Measurements from ENCODE around the gene LPIN3.
"Not testable (repeated sequence)": the region's sequence is repeated elsewhere in the genome, so short reads cannot be mapped to it uniquely, and the experiment has no call there.

The LPIN3 gene, protein sequence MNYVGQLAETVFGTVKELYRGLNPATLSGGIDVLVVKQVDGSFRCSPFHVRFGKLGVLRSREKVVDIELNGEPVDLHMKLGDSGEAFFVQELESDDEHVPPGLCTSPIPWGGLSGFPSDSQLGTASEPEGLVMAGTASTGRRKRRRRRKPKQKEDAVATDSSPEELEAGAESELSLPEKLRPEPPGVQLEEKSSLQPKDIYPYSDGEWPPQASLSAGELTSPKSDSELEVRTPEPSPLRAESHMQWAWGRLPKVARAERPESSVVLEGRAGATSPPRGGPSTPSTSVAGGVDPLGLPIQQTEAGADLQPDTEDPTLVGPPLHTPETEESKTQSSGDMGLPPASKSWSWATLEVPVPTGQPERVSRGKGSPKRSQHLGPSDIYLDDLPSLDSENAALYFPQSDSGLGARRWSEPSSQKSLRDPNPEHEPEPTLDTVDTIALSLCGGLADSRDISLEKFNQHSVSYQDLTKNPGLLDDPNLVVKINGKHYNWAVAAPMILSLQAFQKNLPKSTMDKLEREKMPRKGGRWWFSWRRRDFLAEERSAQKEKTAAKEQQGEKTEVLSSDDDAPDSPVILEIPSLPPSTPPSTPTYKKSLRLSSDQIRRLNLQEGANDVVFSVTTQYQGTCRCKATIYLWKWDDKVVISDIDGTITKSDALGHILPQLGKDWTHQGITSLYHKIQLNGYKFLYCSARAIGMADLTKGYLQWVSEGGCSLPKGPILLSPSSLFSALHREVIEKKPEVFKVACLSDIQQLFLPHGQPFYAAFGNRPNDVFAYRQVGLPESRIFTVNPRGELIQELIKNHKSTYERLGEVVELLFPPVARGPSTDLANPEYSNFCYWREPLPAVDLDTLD

DNA sequence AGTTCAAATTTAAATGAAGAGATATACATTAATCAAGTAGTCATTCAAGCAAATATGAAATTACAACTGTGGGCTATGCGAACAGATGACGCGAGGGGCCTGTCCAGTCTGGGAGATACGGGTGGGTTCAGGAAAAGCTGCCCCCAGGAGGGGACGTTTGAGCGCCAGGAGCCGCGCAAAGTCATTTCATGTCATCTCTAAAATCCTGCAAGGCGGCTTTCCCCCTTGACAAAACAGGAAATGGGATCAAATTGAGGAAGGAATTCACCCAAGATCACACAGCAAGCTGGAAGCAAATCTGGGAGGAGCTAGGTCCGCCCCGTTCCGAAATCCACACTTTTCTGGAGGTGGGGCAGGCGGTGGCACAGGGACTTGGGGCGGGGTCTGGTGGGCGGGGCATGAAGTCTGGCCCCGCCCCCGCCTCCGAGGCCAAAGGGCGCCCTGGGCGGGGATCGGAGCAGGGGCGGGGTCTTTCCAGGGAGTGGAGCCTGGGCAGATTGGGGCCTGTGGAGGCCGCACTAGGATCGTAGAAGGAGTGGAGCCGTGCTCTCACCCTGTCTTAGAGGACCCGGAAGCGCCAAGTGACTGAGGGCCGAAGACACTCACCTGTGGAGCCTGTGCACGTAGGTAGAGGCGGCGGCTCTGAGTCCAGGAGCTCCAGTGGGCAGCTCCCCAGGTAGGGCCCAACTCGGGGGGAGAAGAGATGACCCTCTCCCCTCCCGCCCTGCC, at the start of gene LPIN3:
Gene LPIN3, plus strand, starts transcription at position 495 of the 729 bp plus-strand sequence. CDS start 4,983 bp downstream, outside the sequence.
- peak; percentile 83 for DNase-seq

DNA sequence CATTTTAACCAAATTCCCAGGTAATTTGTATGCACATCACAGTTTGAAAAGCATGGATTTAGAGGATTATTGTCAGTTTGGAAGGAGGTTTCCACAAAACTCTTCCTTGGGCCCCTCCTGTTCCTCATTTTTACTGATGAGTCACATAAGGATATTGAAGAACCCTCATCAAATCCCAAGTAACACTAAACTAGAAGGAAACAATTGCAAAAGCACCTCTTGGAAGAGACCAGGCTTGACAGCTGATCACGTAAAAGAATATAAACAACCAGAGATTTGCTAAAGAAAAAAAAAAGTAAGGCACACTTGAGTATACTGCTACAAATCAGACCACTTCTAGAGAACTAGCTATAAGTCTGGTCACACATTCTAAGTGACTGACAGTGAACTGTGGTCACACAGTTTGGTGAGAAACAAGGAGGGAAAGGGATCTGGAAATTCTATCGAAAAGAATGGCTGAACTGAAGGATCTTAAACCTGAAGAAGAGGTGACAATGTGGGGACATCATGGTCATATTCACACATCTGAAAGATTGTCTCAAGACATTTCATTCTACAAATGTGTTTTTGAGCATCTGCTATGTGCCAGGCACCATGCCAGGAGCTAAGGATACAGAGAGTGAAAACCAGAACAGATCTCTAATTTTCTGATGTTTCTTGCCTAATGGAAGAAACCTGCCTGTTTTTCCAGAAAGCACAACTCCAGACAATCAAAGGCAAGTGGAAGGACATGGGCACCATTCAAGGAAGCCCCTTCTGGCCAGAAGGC, 47.2 kb upstream of the LPIN3 start:
- DNase-seq, result no peak

DNA sequence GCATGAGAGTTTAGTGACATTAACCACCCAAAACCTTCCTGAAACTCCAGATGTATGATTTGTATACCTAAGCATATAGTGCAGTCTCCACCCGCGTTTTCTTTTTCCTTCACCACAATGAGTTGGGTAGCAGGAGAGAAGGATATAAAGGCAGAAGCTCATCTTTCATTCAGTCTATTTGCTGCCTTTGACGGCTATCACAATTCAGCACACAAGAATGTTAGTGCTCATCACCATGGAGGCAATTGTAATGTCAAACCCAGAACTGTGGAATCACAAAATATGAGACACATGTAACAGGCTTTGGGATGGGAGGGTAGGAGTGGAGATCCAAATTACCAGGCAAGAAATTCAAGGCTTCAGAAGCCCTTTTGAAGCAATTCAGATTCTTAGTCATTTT, 40.7 kb upstream of the LPIN3 start:
- DNase-seq, result no peak

DNA sequence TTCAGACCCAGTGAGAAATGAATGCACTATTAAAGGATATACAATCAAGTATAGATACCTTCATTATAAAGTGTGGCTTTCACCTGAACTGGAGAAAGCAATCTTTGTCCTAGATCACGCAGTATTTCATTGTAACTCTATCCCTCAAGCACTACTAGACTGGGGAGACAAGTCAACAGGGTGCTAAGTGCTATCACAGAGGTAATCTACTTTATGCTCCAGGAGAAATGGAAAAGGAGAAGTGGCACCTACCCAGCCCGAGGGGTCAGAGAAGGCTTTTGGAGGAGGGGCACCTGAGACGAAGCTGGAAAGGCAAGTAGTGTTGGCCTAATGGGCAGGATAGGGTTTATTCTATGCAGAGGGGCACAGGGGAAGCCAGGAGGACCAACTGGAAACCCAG, 40.2 kb upstream of the LPIN3 start:
- no peak for DNase-seq

DNA sequence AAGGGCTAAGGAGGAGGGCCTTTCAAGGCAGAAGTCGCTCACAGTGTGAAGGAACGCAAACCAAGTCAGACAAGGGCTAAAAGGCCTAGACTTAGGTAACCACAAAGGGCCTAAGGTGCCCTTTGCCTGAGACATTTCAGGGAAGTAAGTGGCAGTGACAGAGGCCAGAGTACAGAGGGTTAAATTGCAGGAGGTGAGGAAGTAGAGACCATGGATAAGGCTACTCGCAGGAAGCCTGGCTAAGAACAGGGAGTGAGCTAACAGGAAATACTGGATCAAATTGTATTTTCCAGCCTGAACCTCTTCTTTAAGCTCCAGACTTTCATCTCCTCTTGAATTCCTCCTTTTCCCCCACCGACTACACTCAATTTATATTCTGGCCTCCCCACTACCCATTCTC, 39.7 kb upstream of the LPIN3 start:
- DNase-seq, result no peak

DNA sequence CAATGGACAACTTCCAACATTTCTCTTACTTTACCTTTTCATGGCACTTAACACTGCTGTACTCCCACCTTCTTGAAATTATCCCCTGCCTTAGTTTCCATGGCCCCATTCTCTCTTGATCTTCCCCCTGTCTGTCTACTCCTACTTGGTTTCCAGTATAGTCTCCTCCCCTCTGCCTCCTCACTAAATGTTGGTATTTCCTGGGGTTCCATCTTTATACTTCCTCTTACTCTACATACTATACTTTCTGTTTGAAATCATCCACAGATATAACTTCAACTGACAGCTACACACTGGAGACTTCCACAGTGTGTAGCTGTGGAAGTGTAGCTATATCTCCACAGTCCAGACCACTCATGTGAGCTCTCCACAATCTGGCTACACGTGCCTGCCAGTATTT, 36.6 kb upstream of the LPIN3 start:
- DNase-seq, result no peak

DNA sequence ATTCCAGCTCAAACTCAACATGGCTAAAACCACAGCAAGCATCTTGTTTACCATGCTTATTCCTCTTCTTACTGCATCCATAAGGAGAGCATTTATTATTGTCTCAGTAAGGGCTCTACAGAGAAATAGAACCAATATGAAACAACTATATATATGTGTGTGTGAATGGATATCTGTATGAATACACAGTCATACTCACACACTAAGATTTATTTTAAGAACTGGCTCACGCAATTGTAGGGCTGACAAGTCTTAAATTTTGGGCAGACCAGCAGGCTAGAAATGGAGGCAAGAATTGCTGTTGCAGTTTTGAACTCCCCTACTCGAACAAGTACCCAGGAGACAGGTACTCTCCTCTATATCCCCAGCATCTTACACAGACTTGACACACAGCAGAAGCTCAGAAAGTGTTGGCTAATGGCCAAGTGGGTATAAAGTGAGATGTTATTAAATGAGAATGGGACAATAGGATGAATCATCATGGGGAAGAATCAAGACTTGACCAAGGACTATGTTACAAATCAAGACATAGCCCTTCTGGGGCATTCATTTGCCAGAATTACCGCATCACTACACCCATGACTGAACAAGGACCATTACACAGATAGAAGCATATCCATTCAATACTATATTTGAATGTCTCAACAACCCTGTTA, 36.1 kb upstream of the LPIN3 start:
- no peak for DNase-seq

DNA sequence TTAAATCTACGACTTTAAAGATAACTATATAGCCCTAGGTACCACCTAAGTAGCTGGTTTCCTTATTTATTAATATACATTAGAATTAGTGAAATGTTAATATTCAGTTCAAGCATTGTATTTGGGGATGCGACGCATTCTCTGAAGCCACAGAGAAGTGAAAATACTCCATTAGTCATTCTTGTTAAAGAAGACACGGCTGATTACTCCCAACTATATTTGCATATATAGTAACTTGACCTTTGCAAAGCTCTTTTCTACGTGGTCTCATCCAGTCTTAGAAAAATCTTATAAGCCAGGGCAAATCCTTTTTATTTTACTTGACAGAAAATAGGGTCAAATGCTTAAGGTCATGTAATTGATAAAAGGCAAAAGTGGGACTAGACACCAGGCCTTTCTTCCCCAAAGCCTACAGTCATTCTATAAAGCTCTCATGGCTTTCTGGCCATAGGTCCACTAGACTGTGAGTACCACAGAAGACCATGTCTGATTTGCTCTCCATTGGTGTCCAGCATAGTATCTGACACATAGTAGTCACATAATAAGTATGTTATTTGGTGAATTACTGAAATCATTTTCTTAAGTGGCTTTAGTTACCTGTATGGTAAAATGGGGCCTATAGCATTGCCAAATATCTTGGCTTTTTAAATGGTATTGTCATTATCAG, 34.4 kb upstream of the LPIN3 start:
- DNase-seq, result no peak

DNA sequence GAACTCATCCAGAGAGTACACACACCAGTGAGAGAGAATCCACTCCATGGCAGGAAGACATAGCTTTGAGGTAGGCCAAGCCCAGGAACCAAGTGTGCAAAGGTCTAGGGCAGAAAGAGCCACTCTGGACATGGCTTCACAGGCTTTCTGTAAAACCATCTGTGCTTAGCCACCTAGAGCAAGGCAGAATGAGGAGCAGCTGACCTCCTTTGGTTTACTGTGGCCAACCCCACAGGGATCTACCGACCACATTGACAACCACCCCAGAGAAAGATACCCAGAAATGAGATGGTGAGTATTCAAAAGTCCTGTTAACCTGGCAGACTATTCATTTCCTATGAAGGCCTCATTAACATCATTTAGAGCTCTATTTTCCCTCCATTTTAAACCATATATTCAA, 33.6 kb upstream of the LPIN3 start:
- no peak for DNase-seq

DNA sequence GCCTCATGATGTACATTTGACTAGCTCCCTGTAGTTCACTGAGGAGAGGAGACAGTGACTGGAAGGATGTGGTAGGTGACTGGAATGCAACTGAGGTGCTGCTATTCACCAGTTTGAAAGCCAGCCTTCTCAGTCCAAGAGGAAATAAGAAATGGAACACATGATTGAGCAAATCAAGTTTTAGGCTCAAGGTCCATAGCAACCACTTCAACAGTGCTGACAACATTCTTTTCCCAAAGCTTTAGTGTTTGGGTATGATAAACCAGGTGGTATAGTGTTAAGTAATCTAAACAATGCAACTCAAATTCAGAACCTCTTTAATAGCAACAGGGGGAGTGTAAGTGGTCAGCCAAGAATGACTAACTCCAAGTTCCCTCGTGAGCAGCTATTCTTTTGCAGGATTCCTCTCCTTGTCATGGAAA, 32.3 kb upstream of the LPIN3 start:
- DNase-seq, result no peak

DNA sequence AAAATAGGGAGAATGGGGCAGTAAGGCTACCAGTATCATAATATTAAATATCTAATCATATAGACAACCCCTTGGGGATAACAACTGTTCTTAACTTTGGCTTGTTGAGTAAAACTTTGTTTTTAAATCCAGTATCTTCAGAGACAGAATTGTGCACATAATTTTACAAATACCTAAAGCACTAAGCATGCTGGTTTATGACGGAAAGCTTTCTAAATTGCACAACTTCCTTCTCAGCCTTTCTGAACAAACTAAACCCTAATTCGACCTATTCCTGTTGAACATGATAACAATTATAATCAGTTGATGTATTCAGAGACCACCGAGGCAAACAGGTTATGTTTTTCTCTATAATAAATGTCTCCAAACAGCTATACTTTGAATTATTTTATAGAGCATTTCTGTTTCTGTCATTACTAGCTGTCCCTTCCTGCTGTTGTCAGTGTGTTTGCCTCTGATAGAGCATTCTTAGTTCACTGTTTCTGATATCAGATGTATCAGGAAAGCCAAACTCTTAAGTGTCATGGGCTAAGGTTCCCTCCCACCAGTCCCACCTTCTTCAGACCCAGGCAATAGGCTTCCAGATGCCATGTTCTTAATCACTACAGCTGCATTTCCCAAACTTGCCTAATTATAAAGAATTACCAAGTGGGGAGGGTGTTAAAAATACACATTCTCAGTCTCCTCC, 31.8 kb upstream of the LPIN3 start:
- DNase-seq, result no peak

DNA sequence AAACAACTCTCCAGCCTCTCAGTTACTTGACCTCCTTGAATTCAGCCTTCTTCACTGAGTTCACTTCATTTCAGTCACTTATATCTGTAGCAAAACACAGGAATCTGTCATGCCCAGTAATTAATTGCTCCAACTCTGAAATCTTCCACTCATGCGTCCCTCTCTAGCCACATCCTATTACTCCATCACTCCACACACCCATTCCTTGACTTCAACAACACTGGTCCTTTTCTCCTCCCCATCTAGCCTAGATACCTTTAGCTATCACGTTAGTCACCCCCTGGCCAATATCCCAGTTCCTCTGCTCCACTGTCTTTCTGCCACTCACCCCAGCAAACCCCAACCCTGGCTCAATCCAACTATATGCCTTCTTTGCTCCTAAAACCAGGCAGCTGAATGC, 30.8 kb upstream of the LPIN3 start:
- no peak for DNase-seq

DNA sequence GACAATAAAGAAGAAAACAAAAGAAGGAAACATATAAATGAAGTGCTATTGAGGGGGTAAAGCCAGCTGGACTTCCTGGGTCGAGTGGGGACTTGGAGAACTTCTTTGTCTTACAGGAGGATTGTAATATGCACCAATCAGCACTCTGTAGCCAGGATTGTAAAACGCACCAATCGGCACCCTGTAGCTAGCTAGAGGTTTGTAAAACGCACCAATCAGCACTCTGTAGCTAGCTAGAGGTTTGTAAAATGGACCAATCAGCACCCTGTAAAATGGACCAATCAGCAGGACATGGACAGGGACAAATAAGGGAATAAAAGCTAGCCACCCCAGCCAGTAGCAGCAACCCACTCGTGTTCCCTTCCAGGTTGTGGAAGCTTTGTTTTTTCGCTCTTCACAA, 28.6 kb upstream of the LPIN3 start:
- DNase-seq, result not testable (repeated sequence)

DNA sequence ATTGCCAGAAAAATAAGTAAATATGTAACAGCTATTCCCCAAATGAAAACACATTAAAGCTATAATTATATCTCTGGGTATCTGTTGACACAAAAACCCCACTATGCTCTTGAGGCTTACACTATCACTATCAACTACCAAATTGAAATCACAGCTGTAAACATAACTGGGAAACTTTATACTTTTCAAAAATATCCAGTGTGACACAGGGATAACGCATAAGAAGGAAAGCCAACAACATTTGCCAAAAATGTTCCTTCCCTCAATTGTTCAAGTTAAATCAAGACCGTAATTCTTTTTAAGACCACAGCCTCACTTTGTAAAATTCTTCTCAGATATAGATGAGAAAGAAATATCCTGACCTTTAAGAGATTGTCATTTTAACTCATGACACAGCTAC, 26.2 kb upstream of the LPIN3 start:
- DNase-seq, result no peak

DNA sequence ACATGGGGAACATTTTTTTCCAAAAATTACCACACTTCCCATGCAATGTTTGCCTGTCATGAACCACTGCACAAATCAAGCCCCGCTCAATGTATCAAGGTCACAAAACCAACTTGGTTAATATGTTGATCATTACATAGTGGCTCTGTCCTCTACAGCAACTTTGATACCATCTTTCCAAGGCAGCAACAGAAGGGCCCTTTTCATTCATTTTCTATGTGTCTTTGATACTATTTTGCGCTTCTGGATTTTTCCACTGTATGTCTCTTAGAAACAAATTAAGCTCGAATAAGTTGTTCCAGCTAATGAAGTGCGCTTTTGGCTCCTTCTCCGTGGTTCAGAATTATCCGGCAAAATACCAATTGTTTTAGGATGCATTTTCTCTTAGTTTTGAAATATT, 24.6 kb upstream of the LPIN3 start:
- no peak for DNase-seq

DNA sequence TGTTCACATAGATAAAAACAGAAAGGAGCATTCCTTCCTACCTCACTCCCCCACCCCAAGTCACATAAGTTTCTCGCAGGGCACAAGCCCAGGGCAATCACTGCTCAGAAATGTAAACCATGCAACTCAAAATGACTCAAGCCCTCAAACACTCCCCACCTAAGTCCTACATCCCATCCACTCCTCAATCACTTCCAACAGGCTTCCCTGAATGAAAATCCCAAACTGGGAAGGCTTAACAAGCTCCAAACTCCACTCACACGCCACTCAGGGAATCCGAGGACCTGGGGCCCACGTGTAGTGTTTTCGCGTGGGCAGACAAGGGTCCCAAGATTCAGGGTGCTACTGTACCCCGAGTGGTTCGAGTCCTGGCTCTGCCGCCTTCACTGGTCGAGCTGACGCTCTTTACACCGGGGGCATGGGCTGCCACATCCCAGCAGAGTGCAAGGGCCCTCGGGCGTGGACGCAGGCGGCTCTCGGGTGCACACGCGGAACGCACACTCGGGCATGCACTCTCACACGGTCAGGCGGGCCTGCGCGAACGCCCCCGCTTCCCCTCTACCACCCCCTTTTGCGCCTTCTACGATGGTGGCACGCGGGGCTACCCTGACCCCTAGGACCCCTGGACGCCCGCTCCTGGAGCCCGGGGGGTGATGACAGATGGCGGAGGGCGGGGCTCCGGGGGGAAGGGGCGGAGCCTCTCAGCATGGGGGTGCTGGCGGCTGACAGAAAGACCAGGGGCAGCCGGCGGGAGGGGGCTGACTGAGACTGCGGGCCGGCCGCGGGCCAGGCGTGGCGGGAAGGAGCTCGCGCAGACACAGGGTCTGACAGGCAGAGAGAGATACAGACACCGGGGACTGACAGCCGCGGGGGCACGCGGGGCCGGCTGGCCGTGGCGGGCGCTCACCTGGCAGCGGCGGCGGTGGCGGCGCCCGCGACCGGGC, 23.7 kb upstream of the LPIN3 start:
- peak; percentile 92 for DNase-seq

DNA sequence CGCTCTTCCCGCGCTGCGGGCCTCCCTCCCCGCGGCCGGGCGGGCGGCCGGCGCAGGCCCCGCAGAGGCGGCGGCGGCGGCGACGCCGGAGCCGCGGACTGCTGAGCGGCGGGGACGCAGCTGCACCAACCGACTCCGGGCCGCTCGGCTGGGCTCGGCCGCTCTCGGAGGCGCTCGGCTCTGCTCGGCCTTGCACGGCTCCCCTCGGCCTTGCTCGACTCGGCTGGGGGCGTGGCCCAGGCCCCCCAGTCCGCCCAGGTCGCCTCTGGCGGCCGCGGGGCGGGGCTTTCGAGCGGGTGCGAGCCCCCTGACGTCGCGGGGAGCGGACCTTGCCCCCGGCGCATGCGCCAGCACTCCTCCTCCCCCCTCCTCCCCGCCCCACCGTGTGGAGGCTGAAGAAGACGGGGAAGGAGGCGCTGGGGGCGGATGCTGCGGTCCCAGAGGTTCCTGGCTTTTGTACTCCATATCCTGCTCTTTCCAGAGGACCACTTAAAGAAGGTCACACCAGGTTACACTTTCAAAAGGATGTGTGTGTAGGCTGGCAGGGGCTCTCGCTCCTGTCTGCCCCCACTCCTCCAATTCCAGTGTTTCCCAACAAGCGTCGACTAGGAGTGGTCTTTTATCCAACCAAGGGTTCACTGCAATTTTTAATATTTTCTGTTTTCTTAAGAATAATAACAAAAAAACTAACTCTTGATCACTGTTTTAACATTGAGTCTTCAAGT, 22.9 kb upstream of the LPIN3 start, which contains the start of gene ZHX3:
Gene ZHX3, minus strand, starts transcription at position 186 of the 725 bp plus-strand sequence. CDS start 112,815 bp downstream, outside the sequence.
- DNase-seq, result peak; percentile 98

DNA sequence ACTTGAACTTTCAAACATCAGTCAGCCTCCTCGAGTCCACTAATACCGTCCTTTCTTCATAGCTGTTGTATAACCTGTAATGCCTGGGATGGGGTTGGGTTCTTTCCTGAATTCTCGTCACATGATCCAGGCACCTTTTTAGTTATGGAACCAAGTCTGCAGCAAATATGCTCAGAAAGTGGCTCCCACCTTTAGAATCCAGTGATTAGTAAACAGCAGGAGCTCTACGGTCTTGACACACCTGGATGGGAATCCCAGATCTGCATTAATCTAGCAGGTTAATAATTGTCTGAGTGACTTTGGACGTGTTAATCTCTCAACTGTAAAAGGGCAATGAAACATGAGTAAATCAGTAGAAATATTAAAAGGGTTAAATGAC, 22.4 kb upstream of the LPIN3 start:
- no peak for DNase-seq

DNA sequence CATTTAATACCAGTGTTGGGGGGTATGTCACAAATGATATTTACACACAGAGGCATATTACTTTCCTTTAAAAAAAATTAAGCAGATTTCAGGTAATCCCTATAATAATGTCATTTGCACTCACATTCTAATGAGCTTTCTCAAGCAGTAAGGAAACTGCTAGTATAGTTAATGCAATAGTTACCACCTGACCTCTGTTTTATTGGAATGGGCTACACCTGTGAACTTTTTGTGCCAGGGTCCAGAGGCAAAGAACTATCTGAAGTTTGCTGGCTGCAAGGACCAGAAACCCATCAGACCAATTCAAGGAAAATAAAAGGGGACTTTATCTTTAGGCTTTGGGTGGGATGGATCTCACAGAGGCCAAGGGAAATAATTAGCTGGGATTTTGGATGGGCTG, 20.2 kb upstream of the LPIN3 start:
- no peak for DNase-seq
